ENCODE data around the gene PNMT. TPM values are rescaled to one million over a fixed set of nuclear protein-coding genes. Genes with fewer than 3 reads are reported as not detected.

The PNMT gene
- total RNA-seq, 1 experiment from 2014 or later: 1.1 TPM

DNA sequence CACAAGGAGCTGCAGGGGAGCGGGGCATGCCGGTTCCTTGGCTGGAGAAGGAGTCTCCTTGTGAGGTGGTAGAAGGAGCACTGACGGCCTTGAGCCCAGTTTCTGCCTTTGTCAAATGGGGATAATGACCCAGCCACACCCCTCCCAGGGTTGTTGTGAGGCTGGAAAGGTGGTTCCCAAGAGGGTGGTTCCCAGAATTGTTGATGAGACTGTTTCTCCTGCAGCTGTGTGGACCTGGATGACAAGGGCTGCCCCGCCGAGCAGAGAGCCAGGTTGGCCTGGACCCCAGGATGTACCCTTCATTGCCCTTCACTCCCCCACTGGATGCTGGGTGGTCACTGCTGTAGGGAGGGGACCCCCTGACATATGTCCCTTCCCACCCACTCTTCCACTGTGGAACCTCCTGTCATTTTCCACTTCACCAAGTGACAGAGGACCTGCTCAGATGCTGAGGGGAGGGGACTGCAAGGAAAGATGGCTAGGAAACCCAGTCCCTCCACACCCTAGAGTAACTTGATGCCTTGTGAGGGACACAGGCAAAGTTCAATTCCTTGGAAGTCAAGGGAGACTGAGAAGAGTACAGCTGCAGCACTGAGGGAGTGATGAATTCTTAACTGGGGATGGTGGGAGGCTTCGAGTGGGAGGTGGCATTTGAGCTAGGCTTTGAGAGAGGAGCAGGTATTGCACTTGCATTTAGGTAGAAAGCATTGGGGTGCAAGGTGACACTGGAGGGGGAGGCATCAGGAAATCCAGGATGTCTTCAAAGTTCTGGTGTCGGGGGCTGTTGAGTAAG, 51.5 kb downstream of the PNMT start:
- BruUV-seq (replicated peaks): no TSS peak
- Histone ChIP-seq H3K36me3 (ENCODE audit: low read depth) (no peaks in the 10 kb centered on the region), H3K4me1 (replicated peaks; ENCODE audit: insufficient read depth) (no peaks in the 10 kb centered on the region)

More for the DNA sequence above, 51.5 kb downstream of the PNMT start:
- Histone ChIP-seq H3K4me3 (no peak overlapping the region), H2AFZ (no peak overlapping the region), H3K9me2 (ENCODE audit: insufficient read depth) (no peaks in the 10 kb centered on the region), H3K4me2 (no peak overlapping the region), H3F3A (ENCODE audit: insufficient read depth, low read depth) (peaks cover 7% of the 10 kb centered on the region; the same call in 1 of the 2 replicates), H3K79me2 (ENCODE audit: low read depth) (no peaks in the 10 kb centered on the region), H3K9me3 (ENCODE audit: insufficient read depth, low read depth) (no peaks in the 10 kb centered on the region), H4K20me1 (ENCODE audit: insufficient read depth) (no peaks in the 10 kb centered on the region), H3K27me3 (ENCODE audit: insufficient read depth, low read depth) (no peaks in the 10 kb centered on the region), H3K27ac (no peak overlapping the region)
- intact Hi-C loops (cut with micrococcal nuclease; ENCODE audit: unreplicated experiment): no loop called here
- TF ChIP-seq, protein P1, sequence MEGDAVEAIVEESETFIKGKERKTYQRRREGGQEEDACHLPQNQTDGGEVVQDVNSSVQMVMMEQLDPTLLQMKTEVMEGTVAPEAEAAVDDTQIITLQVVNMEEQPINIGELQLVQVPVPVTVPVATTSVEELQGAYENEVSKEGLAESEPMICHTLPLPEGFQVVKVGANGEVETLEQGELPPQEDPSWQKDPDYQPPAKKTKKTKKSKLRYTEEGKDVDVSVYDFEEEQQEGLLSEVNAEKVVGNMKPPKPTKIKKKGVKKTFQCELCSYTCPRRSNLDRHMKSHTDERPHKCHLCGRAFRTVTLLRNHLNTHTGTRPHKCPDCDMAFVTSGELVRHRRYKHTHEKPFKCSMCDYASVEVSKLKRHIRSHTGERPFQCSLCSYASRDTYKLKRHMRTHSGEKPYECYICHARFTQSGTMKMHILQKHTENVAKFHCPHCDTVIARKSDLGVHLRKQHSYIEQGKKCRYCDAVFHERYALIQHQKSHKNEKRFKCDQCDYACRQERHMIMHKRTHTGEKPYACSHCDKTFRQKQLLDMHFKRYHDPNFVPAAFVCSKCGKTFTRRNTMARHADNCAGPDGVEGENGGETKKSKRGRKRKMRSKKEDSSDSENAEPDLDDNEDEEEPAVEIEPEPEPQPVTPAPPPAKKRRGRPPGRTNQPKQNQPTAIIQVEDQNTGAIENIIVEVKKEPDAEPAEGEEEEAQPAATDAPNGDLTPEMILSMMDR (conservative IDR thresholded peaks at IDR 0.05): no peak
- no peak for TF ChIP-seq EZH2 (IDR thresholded peaks at IDR 0.05; ENCODE audit: low read depth)
- ChIA-PET POLR2A (ENCODE audit: unreplicated experiment) (interaction anchor here (0.6 kb wide), 1 partner anchor 20 kb away, joined by 4 read pairs; the partner anchor contains the start of gene ERBB2), CTCF (no interaction called here)
- DNase-seq: no peak

Other genes starting within 250 kb of the PNMT start
- gene MED1, start 217.2 kb upstream of the PNMT start, total RNA-seq (2021): 23.2 and 35.7 TPM in 2 replicates
- gene CDK12, start 207.0 kb upstream of the PNMT start, total RNA-seq (2021): 48.5 and 64.3 TPM in 2 replicates
- not detected in 2 replicates for gene NEUROD2, start 60.5 kb upstream of the PNMT start, total RNA-seq (2021)
- gene PPP1R1B, start 41.5 kb upstream of the PNMT start, total RNA-seq (2021): not detected in 2 replicates
- gene STARD3, start 31.3 kb upstream of the PNMT start, total RNA-seq (2021): 47.7 and 55.9 TPM in 2 replicates
- gene TCAP, start 3.1 kb upstream of the PNMT start, total RNA-seq (2021): 1.2 and 1.6 TPM in 2 replicates
- gene PGAP3, start 19.6 kb downstream of the PNMT start, total RNA-seq (2021): 15.0 and 16.2 TPM in 2 replicates
- 87.2 and 90.6 TPM in 2 replicates for gene ERBB2, start 31.6 kb downstream of the PNMT start, total RNA-seq (2021)
- 49.2 and 50.8 TPM in 2 replicates for gene MIEN1, start 62.1 kb downstream of the PNMT start, total RNA-seq (2021)
- 49.1 and 55.9 TPM in 2 replicates for gene GRB7, start 69.5 kb downstream of the PNMT start, total RNA-seq (2021)
- 0.04 TPM in 1 of 2 replicates, not detected in the other for gene IKZF3, start 195.9 kb downstream of the PNMT start, total RNA-seq (2021)
- gene ZPBP2, start 199.7 kb downstream of the PNMT start, total RNA-seq (2021): not detected in 2 replicates